ENCODE results near the gene HSD17B3.

HSD17B3 gene

GRCh38 chr9:96333958-96334357, 32.0 kb upstream of the HSD17B3 start:
- H3K27me3 ChIP-seq (ENCODE audit: low read length), result no peaks in the 10 kb centered on the region
- H3K9ac ChIP-seq (ENCODE audit: low read length), result no peak overlapping the region
- no peaks in the 10 kb centered on the region for H3F3A ChIP-seq (ENCODE audit: insufficient read depth)
- no peaks in the 10 kb centered on the region for H3K9me3 ChIP-seq (ENCODE audit: insufficient read depth, low read length)
- no peak overlapping the region for H3K4me2 ChIP-seq (ENCODE audit: low read depth, low read length, poor library complexity, severe bottlenecking)
- H3K36me3 ChIP-seq (ENCODE audit: low read length), result no peaks in the 10 kb centered on the region
- no peak for TF ChIP-seq CTCF (IDR thresholded peaks at IDR 0.05; ENCODE audit: insufficient read depth, low read length, poor library complexity, severe bottlenecking)
- TF ChIP-seq EZH2phosphoT487 (conservative IDR thresholded peaks at IDR 0.05; ENCODE audit: low read length), result no peak
- no peak overlapping the region for H3K27ac ChIP-seq (ENCODE audit: low read depth, low read length)
- H4K20me1 ChIP-seq (ENCODE audit: low read depth, low read length), result no peaks in the 10 kb centered on the region
- no peaks in the 10 kb centered on the region for H3K79me2 ChIP-seq (ENCODE audit: insufficient read depth, low read length)
- H3K4me3 ChIP-seq (ENCODE audit: insufficient read depth, low read length, poor library complexity, severe bottlenecking), result no peak overlapping the region
- no peak overlapping the region for H2AFZ ChIP-seq (ENCODE audit: low read depth, low read length, severe bottlenecking)
- no peaks in the 10 kb centered on the region for H3K9me2 ChIP-seq (replicated peaks; ENCODE audit: insufficient read depth, low read length)

GRCh38 chr9:96331236-96331947, 29.4 kb upstream of the HSD17B3 start:
- Histone ChIP-seq H3K36me3 (ENCODE audit: low read length) (no peaks in the 10 kb centered on the region), H3K4me2 (ENCODE audit: low read depth, low read length, poor library complexity, severe bottlenecking) (no peak overlapping the region), H4K20me1 (ENCODE audit: low read depth, low read length) (no peaks in the 10 kb centered on the region), H3K9ac (ENCODE audit: low read length) (no peak overlapping the region), H3K27me3 (ENCODE audit: low read length) (no peaks in the 10 kb centered on the region), H3K4me3 (ENCODE audit: insufficient read depth, low read length, poor library complexity, severe bottlenecking) (no peak overlapping the region), H3K27ac (ENCODE audit: low read depth, low read length) (no peak overlapping the region), H3K79me2 (ENCODE audit: insufficient read depth, low read length) (no peaks in the 10 kb centered on the region), H3K9me2 (replicated peaks; ENCODE audit: insufficient read depth, low read length) (no peaks in the 10 kb centered on the region), H3F3A (ENCODE audit: insufficient read depth) (no peaks in the 10 kb centered on the region), H2AFZ (ENCODE audit: low read depth, low read length, severe bottlenecking) (no peak overlapping the region), H3K9me3 (ENCODE audit: insufficient read depth, low read length) (no peaks in the 10 kb centered on the region)
- no peak for TF ChIP-seq EZH2phosphoT487 (conservative IDR thresholded peaks at IDR 0.05; ENCODE audit: low read length)
- TF ChIP-seq CTCF (IDR thresholded peaks at IDR 0.05; ENCODE audit: insufficient read depth, low read length, poor library complexity, severe bottlenecking), result no peak

GRCh38 chr9:96327694-96328352, 25.8 kb upstream of the HSD17B3 start:
- H3K9me3 ChIP-seq (ENCODE audit: insufficient read depth, low read length), result no peaks in the 10 kb centered on the region
- no peaks in the 10 kb centered on the region for H3K9me2 ChIP-seq (replicated peaks; ENCODE audit: insufficient read depth, low read length)
- H3K9ac ChIP-seq (ENCODE audit: low read length), result no peak overlapping the region
- H3K4me2 ChIP-seq (ENCODE audit: low read depth, low read length, poor library complexity, severe bottlenecking), result no peak overlapping the region
- H2AFZ ChIP-seq (ENCODE audit: low read depth, low read length, severe bottlenecking), result no peak overlapping the region
- peak; percentile 70 for TF ChIP-seq CTCF (IDR thresholded peaks at IDR 0.05; ENCODE audit: insufficient read depth, low read length, poor library complexity, severe bottlenecking)
- TF ChIP-seq EZH2phosphoT487 (conservative IDR thresholded peaks at IDR 0.05; ENCODE audit: low read length), result no peak
- no peak overlapping the region for H3K27ac ChIP-seq (ENCODE audit: low read depth, low read length)
- no peaks in the 10 kb centered on the region for H3K27me3 ChIP-seq (ENCODE audit: low read length)
- no peaks in the 10 kb centered on the region for H3K79me2 ChIP-seq (ENCODE audit: insufficient read depth, low read length)
- H3K36me3 ChIP-seq (ENCODE audit: low read length), result no peaks in the 10 kb centered on the region
- no peaks in the 10 kb centered on the region for H4K20me1 ChIP-seq (ENCODE audit: low read depth, low read length)
- H3K4me3 ChIP-seq (ENCODE audit: insufficient read depth, low read length, poor library complexity, severe bottlenecking), result no peak overlapping the region
- H3F3A ChIP-seq (ENCODE audit: insufficient read depth), result no peaks in the 10 kb centered on the region

Measured in SU-DHL-6 (cell line).